Measurements from ENCODE around the gene IGSF10.
"Not testable (repeated sequence)": the region's sequence is repeated elsewhere in the genome, so short reads cannot be mapped to it uniquely, and the experiment has no call there.

The IGSF10 gene

GRCh38 chr3:151460774-151461450, at the start of gene IGSF10:
TSS of gene IGSF10 (minus strand) at chr3:151461061. CDS start at chr3:151458709, 2,352 bp downstream.
- DNase-seq = no peak

GRCh38 chr3:151509468-151510135, 48.7 kb upstream of the IGSF10 start:
- not testable (repeated sequence) for DNase-seq

GRCh38 chr3:151504606-151505005, 43.7 kb upstream of the IGSF10 start:
- DNase-seq = no peak

- DNase-seq = no peak
Observed at GRCh38 chr3:151503074-151503473, 42.2 kb upstream of the IGSF10 start.

- no peak for DNase-seq
Observed at GRCh38 chr3:151501923-151502632, 41.2 kb upstream of the IGSF10 start.

- no peak for DNase-seq
Observed at GRCh38 chr3:151501171-151501922, 40.5 kb upstream of the IGSF10 start.

- DNase-seq = no peak
Observed at GRCh38 chr3:151499168-151499567, 38.3 kb upstream of the IGSF10 start.

- no peak for DNase-seq
Observed at GRCh38 chr3:151491525-151491924, 30.7 kb upstream of the IGSF10 start.

GRCh38 chr3:151487833-151488232, 27.0 kb upstream of the IGSF10 start:
- DNase-seq = not testable (repeated sequence)

- DNase-seq = no peak
Observed at GRCh38 chr3:151483961-151484520, 23.2 kb upstream of the IGSF10 start.

- no peak for DNase-seq
Observed at GRCh38 chr3:151483488-151483887, 22.6 kb upstream of the IGSF10 start.

GRCh38 chr3:151480492-151480891, 19.6 kb upstream of the IGSF10 start:
- no peak for DNase-seq

GRCh38 chr3:151479452-151479851, 18.6 kb upstream of the IGSF10 start:
- no peak for DNase-seq

GRCh38 chr3:151478335-151478697, 17.5 kb upstream of the IGSF10 start:
- no peak for DNase-seq

- DNase-seq = no peak
Observed at GRCh38 chr3:151477591-151478334, 16.9 kb upstream of the IGSF10 start.

- DNase-seq = no peak
Observed at GRCh38 chr3:151476344-151477018, 15.6 kb upstream of the IGSF10 start.

- peak; percentile 36 for DNase-seq
Observed at GRCh38 chr3:151468284-151468917, 7.5 kb upstream of the IGSF10 start.

- DNase-seq = no peak
Observed at GRCh38 chr3:151467069-151467468, 6.2 kb upstream of the IGSF10 start.

- DNase-seq = no peak
Observed at GRCh38 chr3:151462991-151463390, 2.1 kb upstream of the IGSF10 start.

- no peak for DNase-seq
Observed at GRCh38 chr3:151462278-151462780, 1.5 kb upstream of the IGSF10 start.

- no peak for DNase-seq
Observed at GRCh38 chr3:151460228-151460627, 633 bp downstream of the IGSF10 start.
